Neutrophil (primary cell): ENCODE data around the gene CST4.

Experiments
- H3K27ac ChIP-seq: fragments of 200-600 bp; sonication (generic); 2 replicates; pipeline ENCODE4 v1.5.1; 2016; ENCODE audit warnings: mild to moderate bottlenecking, moderate library complexity
- H3K27me3 ChIP-seq: fragments of 200-600 bp; sonication (generic); 2 replicates; pipeline ENCODE4 v1.6.0; 2016; ENCODE audit warnings: mild to moderate bottlenecking
- H3K36me3 ChIP-seq: fragments of 200-600 bp; sonication (generic); 2 replicates; pipeline ENCODE4 v1.5.1; 2017
- H3K4me1 ChIP-seq, 2 experiments: fragments of 200-600 bp in 1 of 2; sonication (generic) in 1 of 2; 1 replicate in 1 of 2; 2 replicates in 1 of 2; pipeline versions ENCODE4 v1.5.1 to v1.6.1; 2013 to 2016; ENCODE audit warnings: low read depth in 1 of 2, low read length in 1 of 2, mild to moderate bottlenecking in 1 of 2, moderate library complexity in 1 of 2; ENCODE audit not compliant: control insufficient read depth in 1 of 2, insufficient read depth in 1 of 2
- H3K4me3 ChIP-seq, 2 experiments: fragments of 200-600 bp in 1 of 2; sonication (generic) in 1 of 2; 1 replicate in 1 of 2; 2 replicates in 1 of 2; pipeline ENCODE4 v1.5.1; 2013 to 2016; ENCODE audit warnings: low read depth in 1 of 2, low read length in 1 of 2, mild to moderate bottlenecking in 1 of 2, moderate library complexity in 1 of 2
- H3K9me3 ChIP-seq: fragments of 200-600 bp; sonication (generic); 2 replicates; pipeline ENCODE4 v1.5.1; 2016
- CTCF ChIP-seq: fragments of 200-600 bp; sonication (generic); IDR thresholded peaks from 2 replicates; pipeline ENCODE4 v1.5.1; 2016; ENCODE audit warnings: antibody characterized with exemption

Gene CST4

GRCh38 chr20:23656372-23656771, 32.5 kb downstream of the CST4 start:
- peaks cover 20 to 32% of the 10 kb centered on the region in 2 experiments for H3K4me1 ChIP-seq
- H3K36me3 ChIP-seq: no peaks in the 10 kb centered on the region
- no peaks in the 10 kb centered on the region for H3K9me3 ChIP-seq
- no peak for TF ChIP-seq CTCF
- H3K4me3 ChIP-seq: peak overlapping the region; percentile 21 to 53
- H3K27ac ChIP-seq: peak overlapping the region; percentile 77
- H3K27me3 ChIP-seq: no peaks in the 10 kb centered on the region

DNA sequence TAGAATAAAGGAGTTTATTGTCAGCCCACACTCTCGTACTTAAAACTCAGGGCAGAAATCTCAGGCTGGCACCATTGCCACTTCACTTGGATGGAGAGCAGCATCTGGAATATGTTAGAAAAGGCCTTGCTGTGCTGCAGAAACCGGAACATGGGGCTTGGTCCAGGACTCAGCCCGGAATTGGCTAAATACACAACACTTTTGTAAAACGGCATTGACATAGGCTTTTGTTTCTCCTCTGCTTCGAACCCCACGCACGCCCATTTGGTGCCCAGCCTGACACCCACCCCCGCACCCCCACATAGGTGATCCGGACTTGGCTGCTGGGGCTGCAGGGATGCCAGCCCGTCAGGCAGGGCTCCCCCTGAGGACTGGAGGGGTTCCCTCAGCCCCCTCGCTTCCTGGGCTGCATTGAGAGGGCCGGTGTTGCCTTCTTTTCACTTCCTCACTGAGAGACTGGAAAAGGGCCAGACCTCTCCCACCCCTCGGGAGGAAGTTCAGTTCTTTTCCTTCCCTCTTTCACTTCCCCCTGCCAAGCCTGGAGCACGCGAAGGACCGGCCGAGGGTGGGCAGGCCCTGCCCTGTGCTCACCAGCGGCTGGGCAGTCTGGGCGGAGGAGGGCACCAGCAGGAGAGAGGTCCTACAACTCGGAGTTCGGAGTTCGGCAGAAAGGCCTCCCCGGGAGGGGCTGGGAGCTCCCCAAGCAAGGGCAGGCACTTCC, 33.2 kb downstream of the CST4 start:
- peak overlapping the region; percentile 21 to 53 for H3K4me3 ChIP-seq
- H3K4me1 ChIP-seq: peaks cover 20 to 32% of the 10 kb centered on the region in 2 experiments
- peak overlapping the region; percentile 77 for H3K27ac ChIP-seq
- TF ChIP-seq CTCF: no peak
- H3K27me3 ChIP-seq: no peaks in the 10 kb centered on the region
- no peaks in the 10 kb centered on the region for H3K9me3 ChIP-seq
- H3K36me3 ChIP-seq: no peaks in the 10 kb centered on the region

- Histone ChIP-seq H3K27ac (peak overlapping the region; percentile 77), H3K9me3 (no peaks in the 10 kb centered on the region), H3K36me3 (no peaks in the 10 kb centered on the region), H3K4me3 (no peak overlapping the region), H3K27me3 (no peaks in the 10 kb centered on the region), H3K4me1 (peaks cover 20 to 32% of the 10 kb centered on the region in 2 experiments)
- TF ChIP-seq CTCF: no peak
Observed at GRCh38 chr20:23654717-23655116, 34.1 kb downstream of the CST4 start.

DNA sequence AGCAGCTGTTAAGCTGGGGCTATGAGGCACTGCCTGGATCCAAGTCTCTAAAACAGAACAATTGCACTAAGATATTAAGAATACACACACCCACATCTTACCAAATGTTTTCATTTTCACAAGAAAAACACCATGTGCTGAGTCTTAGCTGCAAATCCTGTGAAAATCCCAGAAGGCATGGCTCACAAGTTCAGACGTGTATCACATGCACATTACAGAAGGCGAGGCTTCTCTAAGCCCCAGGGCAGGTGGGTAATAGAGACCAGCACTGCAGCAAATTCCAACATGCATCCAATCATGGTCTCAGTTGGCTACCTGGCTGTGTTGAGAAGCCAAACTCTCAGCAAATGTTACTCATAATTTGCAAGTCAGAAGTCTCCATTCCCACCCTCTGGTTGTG, 34.8 kb downstream of the CST4 start:
- H3K4me3 ChIP-seq: no peak overlapping the region
- TF ChIP-seq CTCF: no peak
- H3K27ac ChIP-seq: no peak overlapping the region
- no peaks in the 10 kb centered on the region for H3K36me3 ChIP-seq
- no peaks in the 10 kb centered on the region for H3K27me3 ChIP-seq
- no peaks in the 10 kb centered on the region for H3K9me3 ChIP-seq
- H3K4me1 ChIP-seq: peaks cover 20 to 32% of the 10 kb centered on the region in 2 experiments

DNA sequence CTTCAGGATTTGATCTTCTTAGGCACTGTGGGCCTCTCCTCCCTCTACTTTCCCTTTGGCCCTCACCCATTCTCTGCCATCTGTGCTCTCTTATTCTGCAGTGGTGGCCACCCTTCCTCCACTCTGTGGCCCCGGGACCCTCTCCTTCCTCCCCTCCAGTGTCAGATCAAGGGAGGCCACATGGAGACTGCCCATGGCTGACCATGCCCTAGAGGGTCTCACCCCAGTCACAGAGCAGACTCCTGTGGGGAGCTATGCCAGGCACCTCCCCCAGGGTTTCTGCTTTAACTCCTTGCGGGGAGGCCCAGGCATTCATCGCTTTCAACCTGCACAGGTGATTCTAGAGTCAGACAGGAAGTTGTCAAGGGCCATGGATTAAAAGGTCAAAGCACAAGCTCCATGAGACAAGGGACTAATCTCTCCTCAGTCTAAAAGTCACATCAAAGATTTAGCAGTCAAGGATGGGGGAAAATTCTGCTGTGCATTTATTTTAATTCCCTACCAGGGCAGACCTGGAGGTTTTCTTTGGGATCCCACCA, 35.4 kb downstream of the CST4 start:
- no peak overlapping the region for H3K4me3 ChIP-seq
- peaks cover 20 to 32% of the 10 kb centered on the region in 2 experiments for H3K4me1 ChIP-seq
- H3K36me3 ChIP-seq: no peaks in the 10 kb centered on the region
- no peaks in the 10 kb centered on the region for H3K9me3 ChIP-seq
- no peak for TF ChIP-seq CTCF
- H3K27me3 ChIP-seq: no peaks in the 10 kb centered on the region
- no peak overlapping the region for H3K27ac ChIP-seq
